ENCODE measurements around the gene SPATA17. TPM values are rescaled to one million over a fixed set of nuclear protein-coding genes. Genes with fewer than 3 reads are reported as not detected.

The SPATA17 gene
- total and polyA plus RNA-seq, 2 of the 13 experiments (the other 11 are each of a cell fraction or from before 2014, with no cell fraction given): 0.48 to 1.7 TPM

GRCh38 chr1:217813031-217813430 lies 181.9 kb downstream of the SPATA17 start (continued):
- TF ChIP-seq GTF2F1 (IDR thresholded peaks at IDR 0.05; ENCODE audit: low read length) (no peak), ELF3 (CRISPR knock-in tag; IDR thresholded peaks at IDR 0.05) (no peak), PCBP1 (IDR thresholded peaks at IDR 0.05; ENCODE audit: borderline replicate concordance, low read depth, low read length) (no peak)

GRCh38 chr1:217837691-217838090 lies 206.5 kb downstream of the SPATA17 start:
- H3K4me2 ChIP-seq (ENCODE audit: low read depth, low read length): no peak overlapping the region
- H3K36me3 ChIP-seq (replicated peaks in 1 of 2; ENCODE audit: control insufficient read depth in 1 of 2, insufficient read depth in 2 of 2, low read length in 2 of 2): no peaks in the 10 kb centered on the region
- ChIA-PET POLR2A (no interaction called here), CTCF (ENCODE audit: low intra/inter-chr PET ratio, low total read pairs) (no interaction called here)
- intact Hi-C loops (cut with micrococcal nuclease; ENCODE audit: unreplicated experiment) (no loop called here), in situ Hi-C loops (cut with HindIII; ENCODE audit: extremely low pct_ligation_motif_present, low pct_unique_long_range_greater_than_20kb) (no loop called here)
- 5% methylated on average over 2 of the region's 2 CpGs for WGBS (ENCODE audit: low lambda C conversion rate)
- no peak overlapping the region for H3K4me3 ChIP-seq (replicated peaks in 1 of 3; ENCODE audit: insufficient read depth in 1 of 3, low read depth in 2 of 3, low read length in 3 of 3)
- H3K9me3 ChIP-seq (ENCODE audit: low read length): no peaks in the 10 kb centered on the region
- no peaks in the 10 kb centered on the region for H3K79me2 ChIP-seq (ENCODE audit: insufficient read depth, low read length)
- TF ChIP-seq, protein P1, sequence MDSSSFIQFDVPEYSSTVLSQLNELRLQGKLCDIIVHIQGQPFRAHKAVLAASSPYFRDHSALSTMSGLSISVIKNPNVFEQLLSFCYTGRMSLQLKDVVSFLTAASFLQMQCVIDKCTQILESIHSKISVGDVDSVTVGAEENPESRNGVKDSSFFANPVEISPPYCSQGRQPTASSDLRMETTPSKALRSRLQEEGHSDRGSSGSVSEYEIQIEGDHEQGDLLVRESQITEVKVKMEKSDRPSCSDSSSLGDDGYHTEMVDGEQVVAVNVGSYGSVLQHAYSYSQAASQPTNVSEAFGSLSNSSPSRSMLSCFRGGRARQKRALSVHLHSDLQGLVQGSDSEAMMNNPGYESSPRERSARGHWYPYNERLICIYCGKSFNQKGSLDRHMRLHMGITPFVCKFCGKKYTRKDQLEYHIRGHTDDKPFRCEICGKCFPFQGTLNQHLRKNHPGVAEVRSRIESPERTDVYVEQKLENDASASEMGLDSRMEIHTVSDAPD (CRISPR knock-in tag; IDR thresholded peaks at IDR 0.05): no peak
- TF ChIP-seq, protein P2, sequence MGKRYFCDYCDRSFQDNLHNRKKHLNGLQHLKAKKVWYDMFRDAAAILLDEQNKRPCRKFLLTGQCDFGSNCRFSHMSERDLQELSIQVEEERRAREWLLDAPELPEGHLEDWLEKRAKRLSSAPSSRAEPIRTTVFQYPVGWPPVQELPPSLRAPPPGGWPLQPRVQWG (CRISPR knock-in tag; IDR thresholded peaks at IDR 0.05; ENCODE audit: borderline replicate concordance, low read depth): no peak
- TF ChIP-seq JUND (CRISPR knock-in tag; IDR thresholded peaks at IDR 0.05): no peak
- no peak overlapping the region for H3K9ac ChIP-seq (ENCODE audit: insufficient read depth, low read depth, low read length)
- no TSS peak for BruUV-seq (replicated peaks)
- H3K27me3 ChIP-seq (ENCODE audit: control insufficient read depth in 1 of 2, insufficient read depth in 2 of 2, low read length in 2 of 2): no peaks in the 10 kb centered on the region
- ATAC-seq (no peak), FAIRE-seq (no peak), DNase-seq (ENCODE audit: low spot score) (no peak)
- no peak overlapping the region for H2AFZ ChIP-seq (ENCODE audit: low read length)
- H4K20me1 ChIP-seq (ENCODE audit: insufficient read depth, low read length): no peaks in the 10 kb centered on the region
- H3K4me1 ChIP-seq (ENCODE audit: insufficient read depth, low read length): no peaks in the 10 kb centered on the region
- no peak overlapping the region for H3K27ac ChIP-seq (ENCODE audit: extremely low read length, insufficient read depth, low read length)

Data from HepG2 (cell line).